ENCODE measurements around the gene MED26. TPM values are rescaled to one million over a fixed set of nuclear protein-coding genes. Genes with fewer than 3 reads are reported as not detected.
A peak's percentile ranks its signal among the peaks of the same experiment; 100 is the strongest.

MED26 gene
- total and polyA plus RNA-seq, 10 of the 15 experiments (the other 5 are each of a cell fraction or from before 2014, with no cell fraction given): 1.1 to 21.4 (median 9.7) TPM

DNA sequence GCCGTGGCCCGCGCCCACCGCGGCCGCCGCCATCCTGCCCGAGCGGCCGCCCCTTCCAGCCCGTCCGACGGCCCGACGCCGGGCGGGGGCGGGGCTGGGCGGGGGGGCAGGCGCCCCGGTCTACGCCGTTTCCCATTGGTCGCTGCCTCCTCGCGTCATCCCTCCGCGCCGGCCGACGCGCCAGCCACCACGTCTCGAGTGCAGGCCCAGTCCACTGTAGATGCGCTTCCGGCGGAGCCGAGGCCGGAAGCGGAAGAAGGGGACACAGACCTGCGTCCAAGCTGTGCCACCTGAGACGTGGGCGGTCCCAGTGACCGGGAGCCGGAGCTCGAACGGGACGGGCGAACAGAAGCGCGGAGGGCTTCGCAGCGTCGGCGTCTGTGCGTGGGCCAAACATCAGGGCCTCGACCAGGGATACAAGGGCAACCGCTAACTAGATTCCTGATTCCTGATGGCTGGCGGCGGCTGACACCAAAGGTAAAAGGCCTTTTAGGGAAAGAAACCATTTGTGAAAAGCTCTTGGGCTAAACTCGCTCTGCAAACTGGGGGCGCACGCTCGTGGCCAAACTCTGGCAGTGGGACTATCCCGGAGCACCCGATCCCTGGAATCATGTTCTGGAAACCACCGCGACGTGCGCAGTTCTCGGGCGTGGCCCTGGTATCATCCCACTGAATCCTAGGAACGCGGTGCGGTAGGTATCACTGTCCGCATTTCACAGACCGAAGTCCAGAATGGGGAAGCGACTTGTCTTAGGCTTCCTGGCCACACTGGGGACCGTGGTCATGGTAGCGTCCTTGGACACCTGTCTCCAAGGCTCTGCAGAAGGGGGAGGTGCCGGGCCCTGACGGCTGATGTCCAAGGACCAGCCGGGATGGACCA is 55.4 kb downstream of the MED26 start, which contains the start of gene SLC35E1 (continued):
- TF ChIP-seq, protein P1, sequence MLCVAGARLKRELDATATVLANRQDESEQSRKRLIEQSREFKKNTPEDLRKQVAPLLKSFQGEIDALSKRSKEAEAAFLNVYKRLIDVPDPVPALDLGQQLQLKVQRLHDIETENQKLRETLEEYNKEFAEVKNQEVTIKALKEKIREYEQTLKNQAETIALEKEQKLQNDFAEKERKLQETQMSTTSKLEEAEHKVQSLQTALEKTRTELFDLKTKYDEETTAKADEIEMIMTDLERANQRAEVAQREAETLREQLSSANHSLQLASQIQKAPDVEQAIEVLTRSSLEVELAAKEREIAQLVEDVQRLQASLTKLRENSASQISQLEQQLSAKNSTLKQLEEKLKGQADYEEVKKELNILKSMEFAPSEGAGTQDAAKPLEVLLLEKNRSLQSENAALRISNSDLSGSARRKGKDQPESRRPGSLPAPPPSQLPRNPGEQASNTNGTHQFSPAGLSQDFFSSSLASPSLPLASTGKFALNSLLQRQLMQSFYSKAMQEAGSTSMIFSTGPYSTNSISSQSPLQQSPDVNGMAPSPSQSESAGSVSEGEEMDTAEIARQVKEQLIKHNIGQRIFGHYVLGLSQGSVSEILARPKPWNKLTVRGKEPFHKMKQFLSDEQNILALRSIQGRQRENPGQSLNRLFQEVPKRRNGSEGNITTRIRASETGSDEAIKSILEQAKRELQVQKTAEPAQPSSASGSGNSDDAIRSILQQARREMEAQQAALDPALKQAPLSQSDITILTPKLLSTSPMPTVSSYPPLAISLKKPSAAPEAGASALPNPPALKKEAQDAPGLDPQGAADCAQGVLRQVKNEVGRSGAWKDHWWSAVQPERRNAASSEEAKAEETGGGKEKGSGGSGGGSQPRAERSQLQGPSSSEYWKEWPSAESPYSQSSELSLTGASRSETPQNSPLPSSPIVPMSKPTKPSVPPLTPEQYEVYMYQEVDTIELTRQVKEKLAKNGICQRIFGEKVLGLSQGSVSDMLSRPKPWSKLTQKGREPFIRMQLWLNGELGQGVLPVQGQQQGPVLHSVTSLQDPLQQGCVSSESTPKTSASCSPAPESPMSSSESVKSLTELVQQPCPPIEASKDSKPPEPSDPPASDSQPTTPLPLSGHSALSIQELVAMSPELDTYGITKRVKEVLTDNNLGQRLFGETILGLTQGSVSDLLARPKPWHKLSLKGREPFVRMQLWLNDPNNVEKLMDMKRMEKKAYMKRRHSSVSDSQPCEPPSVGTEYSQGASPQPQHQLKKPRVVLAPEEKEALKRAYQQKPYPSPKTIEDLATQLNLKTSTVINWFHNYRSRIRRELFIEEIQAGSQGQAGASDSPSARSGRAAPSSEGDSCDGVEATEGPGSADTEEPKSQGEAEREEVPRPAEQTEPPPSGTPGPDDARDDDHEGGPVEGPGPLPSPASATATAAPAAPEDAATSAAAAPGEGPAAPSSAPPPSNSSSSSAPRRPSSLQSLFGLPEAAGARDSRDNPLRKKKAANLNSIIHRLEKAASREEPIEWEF (IDR thresholded peaks at IDR 0.05; ENCODE audit: insufficient replicate concordance, low read depth, low read length): no peak
- TF ChIP-seq SMC3 (IDR thresholded peaks at IDR 0.05; ENCODE audit: borderline replicate concordance, low read length) (0 out of 2 replicates have a peak, but pooled peaks have one; percentile 13), ZNF207 (IDR thresholded peaks at IDR 0.05; ENCODE audit: borderline replicate concordance) (no peak), ZNF217 (IDR thresholded peaks at IDR 0.05) (no peak), RBBP5 (conservative IDR thresholded peaks at IDR 0.05) (no peak), ZNF384 (IDR thresholded peaks at IDR 0.05; ENCODE audit: borderline replicate concordance, low read depth, low read length) (no peak), CBX5 (IDR thresholded peaks at IDR 0.05; ENCODE audit: low read depth) (no peak), ETV6 (conservative IDR thresholded peaks at IDR 0.05 in 1 of 2, IDR thresholded peaks at IDR 0.05 in 1 of 2; ENCODE audit: borderline replicate concordance in 1 of 2, low read depth in 1 of 2) (peak in 1 of 2 experiments; percentile 41; a peak in 1 of 4 replicates), ESRRA (IDR thresholded peaks at IDR 0.05; ENCODE audit: low read length) (no peak), RAD21 (IDR thresholded peaks at IDR 0.05; ENCODE audit: insufficient read depth, low read depth, low read length) (no peak), BRCA1 (IDR thresholded peaks at IDR 0.05; ENCODE audit: low read depth, low read length) (no peak), BCL11A (IDR thresholded peaks at IDR 0.05; ENCODE audit: low read depth, low read length) (no peak), SMAD5 (IDR thresholded peaks at IDR 0.05; ENCODE audit: low read depth) (no peak; the same call in 1 of the 2 replicates), KLF5 (IDR thresholded peaks at IDR 0.05; ENCODE audit: partially characterized antibody) (no peak), TBL1XR1 (IDR thresholded peaks at IDR 0.05; ENCODE audit: low read depth, low read length) (no peak)
- TF ChIP-seq, protein P2, sequence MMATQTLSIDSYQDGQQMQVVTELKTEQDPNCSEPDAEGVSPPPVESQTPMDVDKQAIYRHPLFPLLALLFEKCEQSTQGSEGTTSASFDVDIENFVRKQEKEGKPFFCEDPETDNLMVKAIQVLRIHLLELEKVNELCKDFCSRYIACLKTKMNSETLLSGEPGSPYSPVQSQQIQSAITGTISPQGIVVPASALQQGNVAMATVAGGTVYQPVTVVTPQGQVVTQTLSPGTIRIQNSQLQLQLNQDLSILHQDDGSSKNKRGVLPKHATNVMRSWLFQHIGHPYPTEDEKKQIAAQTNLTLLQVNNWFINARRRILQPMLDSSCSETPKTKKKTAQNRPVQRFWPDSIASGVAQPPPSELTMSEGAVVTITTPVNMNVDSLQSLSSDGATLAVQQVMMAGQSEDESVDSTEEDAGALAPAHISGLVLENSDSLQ (IDR thresholded peaks at IDR 0.05): no peak
- TF ChIP-seq, protein P3, sequence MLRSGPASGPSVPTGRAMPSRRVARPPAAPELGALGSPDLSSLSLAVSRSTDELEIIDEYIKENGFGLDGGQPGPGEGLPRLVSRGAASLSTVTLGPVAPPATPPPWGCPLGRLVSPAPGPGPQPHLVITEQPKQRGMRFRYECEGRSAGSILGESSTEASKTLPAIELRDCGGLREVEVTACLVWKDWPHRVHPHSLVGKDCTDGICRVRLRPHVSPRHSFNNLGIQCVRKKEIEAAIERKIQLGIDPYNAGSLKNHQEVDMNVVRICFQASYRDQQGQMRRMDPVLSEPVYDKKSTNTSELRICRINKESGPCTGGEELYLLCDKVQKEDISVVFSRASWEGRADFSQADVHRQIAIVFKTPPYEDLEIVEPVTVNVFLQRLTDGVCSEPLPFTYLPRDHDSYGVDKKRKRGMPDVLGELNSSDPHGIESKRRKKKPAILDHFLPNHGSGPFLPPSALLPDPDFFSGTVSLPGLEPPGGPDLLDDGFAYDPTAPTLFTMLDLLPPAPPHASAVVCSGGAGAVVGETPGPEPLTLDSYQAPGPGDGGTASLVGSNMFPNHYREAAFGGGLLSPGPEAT (IDR thresholded peaks at IDR 0.05; ENCODE audit: low read depth): peak; percentile 70
- TF ChIP-seq, protein P4, sequence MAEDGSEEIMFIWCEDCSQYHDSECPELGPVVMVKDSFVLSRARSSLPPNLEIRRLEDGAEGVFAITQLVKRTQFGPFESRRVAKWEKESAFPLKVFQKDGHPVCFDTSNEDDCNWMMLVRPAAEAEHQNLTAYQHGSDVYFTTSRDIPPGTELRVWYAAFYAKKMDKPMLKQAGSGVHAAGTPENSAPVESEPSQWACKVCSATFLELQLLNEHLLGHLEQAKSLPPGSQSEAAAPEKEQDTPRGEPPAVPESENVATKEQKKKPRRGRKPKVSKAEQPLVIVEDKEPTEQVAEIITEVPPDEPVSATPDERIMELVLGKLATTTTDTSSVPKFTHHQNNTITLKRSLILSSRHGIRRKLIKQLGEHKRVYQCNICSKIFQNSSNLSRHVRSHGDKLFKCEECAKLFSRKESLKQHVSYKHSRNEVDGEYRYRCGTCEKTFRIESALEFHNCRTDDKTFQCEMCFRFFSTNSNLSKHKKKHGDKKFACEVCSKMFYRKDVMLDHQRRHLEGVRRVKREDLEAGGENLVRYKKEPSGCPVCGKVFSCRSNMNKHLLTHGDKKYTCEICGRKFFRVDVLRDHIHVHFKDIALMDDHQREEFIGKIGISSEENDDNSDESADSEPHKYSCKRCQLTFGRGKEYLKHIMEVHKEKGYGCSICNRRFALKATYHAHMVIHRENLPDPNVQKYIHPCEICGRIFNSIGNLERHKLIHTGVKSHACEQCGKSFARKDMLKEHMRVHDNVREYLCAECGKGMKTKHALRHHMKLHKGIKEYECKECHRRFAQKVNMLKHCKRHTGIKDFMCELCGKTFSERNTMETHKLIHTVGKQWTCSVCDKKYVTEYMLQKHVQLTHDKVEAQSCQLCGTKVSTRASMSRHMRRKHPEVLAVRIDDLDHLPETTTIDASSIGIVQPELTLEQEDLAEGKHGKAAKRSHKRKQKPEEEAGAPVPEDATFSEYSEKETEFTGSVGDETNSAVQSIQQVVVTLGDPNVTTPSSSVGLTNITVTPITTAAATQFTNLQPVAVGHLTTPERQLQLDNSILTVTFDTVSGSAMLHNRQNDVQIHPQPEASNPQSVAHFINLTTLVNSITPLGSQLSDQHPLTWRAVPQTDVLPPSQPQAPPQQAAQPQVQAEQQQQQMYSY (CRISPR knock-in tag; IDR thresholded peaks at IDR 0.05): no peak

All from GM12878 (cell line).